Measurements from ENCODE around the gene HAUS7. TPM values are rescaled to one million over a fixed set of nuclear protein-coding genes. Genes with fewer than 3 reads are reported as not detected.

Gene HAUS7
- total and polyA plus RNA-seq, 4 donors: 11.6 to 36.2 (median 26.9) TPM

GRCh38 chrX:153501530-153501929, 31.2 kb upstream of the HAUS7 start:
- Histone ChIP-seq H3K27ac (ENCODE audit: low read depth, low read length) (no peak overlapping the region), H3K27me3 (ENCODE audit: control insufficient read depth, insufficient read depth, low read length) (no peaks in the 10 kb centered on the region), H3K4me1 (ENCODE audit: control insufficient read depth, insufficient read depth, low read length) (peaks cover 43% of the 10 kb centered on the region), H3K4me3 (ENCODE audit: low read depth, low read length) (no peak overlapping the region), H3K9me3 (ENCODE audit: control insufficient read depth, insufficient read depth, low read length) (no peaks in the 10 kb centered on the region), H3K36me3 (ENCODE audit: control insufficient read depth, insufficient read depth, low read length) (peaks cover 4% of the 10 kb centered on the region)
- WGBS (ENCODE audit: insufficient coverage): 72% methylated on average over 7 of the region's 8 CpGs
- DNase-seq (ENCODE audit: low read depth in 4 of 6, low spot score in 6 of 6): peak in 1 of 6 donors; percentile 61

GRCh38 chrX:153500676-153501280, 30.4 kb upstream of the HAUS7 start:
- Histone ChIP-seq H3K9me3 (ENCODE audit: control insufficient read depth, insufficient read depth, low read length) (no peaks in the 10 kb centered on the region), H3K4me3 (ENCODE audit: low read depth, low read length) (no peak overlapping the region), H3K36me3 (ENCODE audit: control insufficient read depth, insufficient read depth, low read length) (peaks cover 4% of the 10 kb centered on the region), H3K27ac (ENCODE audit: low read depth, low read length) (no peak overlapping the region), H3K4me1 (ENCODE audit: control insufficient read depth, insufficient read depth, low read length) (peaks cover 51% of the 10 kb centered on the region), H3K27me3 (ENCODE audit: control insufficient read depth, insufficient read depth, low read length) (peaks cover 2% of the 10 kb centered on the region)
- DNase-seq (ENCODE audit: low read depth in 4 of 6, low spot score in 6 of 6): no peak
- 92% methylated on average over 9 of the region's 9 CpGs for WGBS (ENCODE audit: insufficient coverage)

GRCh38 chrX:153499876-153500275, 29.5 kb upstream of the HAUS7 start:
- Histone ChIP-seq H3K27ac (ENCODE audit: low read depth, low read length) (no peak overlapping the region), H3K27me3 (ENCODE audit: control insufficient read depth, insufficient read depth, low read length) (peaks cover 3% of the 10 kb centered on the region), H3K9me3 (ENCODE audit: control insufficient read depth, insufficient read depth, low read length) (no peaks in the 10 kb centered on the region), H3K4me3 (ENCODE audit: low read depth, low read length) (no peak overlapping the region), H3K36me3 (ENCODE audit: control insufficient read depth, insufficient read depth, low read length) (peaks cover 4% of the 10 kb centered on the region), H3K4me1 (ENCODE audit: control insufficient read depth, insufficient read depth, low read length) (peaks cover 60% of the 10 kb centered on the region)
- 62% methylated on average over 16 of the region's 17 CpGs for WGBS (ENCODE audit: insufficient coverage)
- peak in 1 of 6 donors; percentile 69 for DNase-seq (ENCODE audit: low read depth in 4 of 6, low spot score in 6 of 6)

GRCh38 chrX:153499341-153499740, 29.0 kb upstream of the HAUS7 start:
- peaks cover 63% of the 10 kb centered on the region for H3K4me1 ChIP-seq (ENCODE audit: control insufficient read depth, insufficient read depth, low read length)
- no peaks in the 10 kb centered on the region for H3K9me3 ChIP-seq (ENCODE audit: control insufficient read depth, insufficient read depth, low read length)
- H3K27me3 ChIP-seq (ENCODE audit: control insufficient read depth, insufficient read depth, low read length): peaks cover 4% of the 10 kb centered on the region
- no peak overlapping the region for H3K4me3 ChIP-seq (ENCODE audit: low read depth, low read length)
- no peak for DNase-seq (ENCODE audit: low read depth in 4 of 6, low spot score in 6 of 6)
- 65% methylated on average over 15 of the region's 15 CpGs for WGBS (ENCODE audit: insufficient coverage)
- peaks cover 4% of the 10 kb centered on the region for H3K36me3 ChIP-seq (ENCODE audit: control insufficient read depth, insufficient read depth, low read length)
- H3K27ac ChIP-seq (ENCODE audit: low read depth, low read length): no peak overlapping the region

GRCh38 chrX:153498453-153498852, 28.1 kb upstream of the HAUS7 start:
- no peak overlapping the region for H3K4me3 ChIP-seq (ENCODE audit: low read depth, low read length)
- H3K36me3 ChIP-seq (ENCODE audit: control insufficient read depth, insufficient read depth, low read length): peaks cover 4% of the 10 kb centered on the region
- H3K27ac ChIP-seq (ENCODE audit: low read depth, low read length): no peak overlapping the region
- peaks cover 4% of the 10 kb centered on the region for H3K27me3 ChIP-seq (ENCODE audit: control insufficient read depth, insufficient read depth, low read length)
- no peak for DNase-seq (ENCODE audit: low read depth in 4 of 6, low spot score in 6 of 6)
- H3K4me1 ChIP-seq (ENCODE audit: control insufficient read depth, insufficient read depth, low read length): peaks cover 72% of the 10 kb centered on the region
- 58% methylated on average over 4 of the region's 7 CpGs for WGBS (ENCODE audit: insufficient coverage)
- no peaks in the 10 kb centered on the region for H3K9me3 ChIP-seq (ENCODE audit: control insufficient read depth, insufficient read depth, low read length)

GRCh38 chrX:153496590-153496959, 26.2 kb upstream of the HAUS7 start:
- peaks cover 72% of the 10 kb centered on the region for H3K4me1 ChIP-seq (ENCODE audit: control insufficient read depth, insufficient read depth, low read length)
- no peak for DNase-seq (ENCODE audit: low read depth in 4 of 6, low spot score in 6 of 6)
- peaks cover 4% of the 10 kb centered on the region for H3K27me3 ChIP-seq (ENCODE audit: control insufficient read depth, insufficient read depth, low read length)
- peak overlapping the region; percentile 33 for H3K27ac ChIP-seq (ENCODE audit: low read depth, low read length)
- no CpG with 5 or more reads among the region's 8 CpGs for WGBS (ENCODE audit: insufficient coverage)
- peak overlapping the region; percentile 42 for H3K4me3 ChIP-seq (ENCODE audit: low read depth, low read length)
- H3K9me3 ChIP-seq (ENCODE audit: control insufficient read depth, insufficient read depth, low read length): no peaks in the 10 kb centered on the region
- no peaks in the 10 kb centered on the region for H3K36me3 ChIP-seq (ENCODE audit: control insufficient read depth, insufficient read depth, low read length)

- Histone ChIP-seq H3K9me3 (ENCODE audit: control insufficient read depth, insufficient read depth, low read length) (no peaks in the 10 kb centered on the region), H3K4me1 (ENCODE audit: control insufficient read depth, insufficient read depth, low read length) (peaks cover 72% of the 10 kb centered on the region), H3K36me3 (ENCODE audit: control insufficient read depth, insufficient read depth, low read length) (no peaks in the 10 kb centered on the region), H3K4me3 (ENCODE audit: low read depth, low read length) (peak overlapping the region; percentile 42), H3K27ac (ENCODE audit: low read depth, low read length) (peak overlapping the region; percentile 33), H3K27me3 (ENCODE audit: control insufficient read depth, insufficient read depth, low read length) (peaks cover 4% of the 10 kb centered on the region)
- DNase-seq (ENCODE audit: low read depth in 4 of 6, low spot score in 6 of 6): no peak
- 75% methylated on average over 18 of the region's 18 CpGs for WGBS (ENCODE audit: insufficient coverage)
Observed at GRCh38 chrX:153495903-153496589, 25.7 kb upstream of the HAUS7 start.

- Histone ChIP-seq H3K36me3 (ENCODE audit: control insufficient read depth, insufficient read depth, low read length) (no peaks in the 10 kb centered on the region), H3K4me1 (ENCODE audit: control insufficient read depth, insufficient read depth, low read length) (peaks cover 73% of the 10 kb centered on the region), H3K27ac (ENCODE audit: low read depth, low read length) (no peak overlapping the region), H3K4me3 (ENCODE audit: low read depth, low read length) (peak overlapping the region; percentile 42), H3K9me3 (ENCODE audit: control insufficient read depth, insufficient read depth, low read length) (no peaks in the 10 kb centered on the region), H3K27me3 (ENCODE audit: control insufficient read depth, insufficient read depth, low read length) (peaks cover 4% of the 10 kb centered on the region)
- WGBS (ENCODE audit: insufficient coverage): 58% methylated on average over 17 of the region's 17 CpGs
- peak in 1 of 6 donors; percentile 55 for DNase-seq (ENCODE audit: low read depth in 4 of 6, low spot score in 6 of 6)
Observed at GRCh38 chrX:153495362-153495751, 25.0 kb upstream of the HAUS7 start.

- Histone ChIP-seq H3K4me3 (ENCODE audit: low read depth, low read length) (peak within 1 kb of the TSS; percentile 42), H3K27ac (ENCODE audit: low read depth, low read length) (peak within 1 kb of the TSS; percentile 67), H3K36me3 (ENCODE audit: control insufficient read depth, insufficient read depth, low read length) (no peaks in the 10 kb centered on the region), H3K4me1 (ENCODE audit: control insufficient read depth, insufficient read depth, low read length) (peaks cover 67% of the 10 kb centered on the region), H3K27me3 (ENCODE audit: control insufficient read depth, insufficient read depth, low read length) (peaks cover 4% of the 10 kb centered on the region), H3K9me3 (ENCODE audit: control insufficient read depth, insufficient read depth, low read length) (no peaks in the 10 kb centered on the region)
- WGBS (ENCODE audit: insufficient coverage): 37% methylated on average over 22 of the region's 41 CpGs
- DNase-seq (ENCODE audit: low read depth in 4 of 6, low spot score in 6 of 6): peak in 2 of 6 donors; percentile 37 to 54
Observed at GRCh38 chrX:153494541-153495361, 24.4 kb upstream of the HAUS7 start, which contains the start of gene BGN. Gene BGN (plus strand): TSS chrX:153494980. CDS start chrX:153504632, 9,652 bp downstream.

Measured in spinal cord (tissue), 10 donors.